GM23248 (cell line): ENCODE data around the gene MYO9A.

ENCODE experiments used
- EZH2 ChIP-seq: fragments of 200-600 bp; sonication (generic); IDR thresholded peaks from 2 replicates; pipeline ENCODE4 v1.6.1; 2018; ENCODE audit warnings: antibody characterized with exemption, mild to moderate bottlenecking; ENCODE audit not compliant: insufficient read depth, poor library complexity, severe bottlenecking
- EZH2phosphoT487 ChIP-seq: fragments of 200-600 bp; sonication (generic); IDR thresholded peaks from 2 replicates; pipeline ENCODE4 v1.6.1; 2018; ENCODE audit warnings: antibody characterized with exemption, moderate library complexity, mild to moderate bottlenecking, low read depth; ENCODE audit not compliant: insufficient read depth

GRCh38 chr15:72086010-72086697 lies 31.8 kb downstream of the MYO9A start:
- no peak for TF ChIP-seq EZH2
- TF ChIP-seq EZH2phosphoT487 = no peak
